NCI-H510A (cell line): ENCODE data around the gene RNF152.

Experiments used
- DNase-seq: peaks from one replicate; lab custom pipeline; 2025; lab: John Stamatoyannopoulos, UW

RNF152 gene

DNA sequence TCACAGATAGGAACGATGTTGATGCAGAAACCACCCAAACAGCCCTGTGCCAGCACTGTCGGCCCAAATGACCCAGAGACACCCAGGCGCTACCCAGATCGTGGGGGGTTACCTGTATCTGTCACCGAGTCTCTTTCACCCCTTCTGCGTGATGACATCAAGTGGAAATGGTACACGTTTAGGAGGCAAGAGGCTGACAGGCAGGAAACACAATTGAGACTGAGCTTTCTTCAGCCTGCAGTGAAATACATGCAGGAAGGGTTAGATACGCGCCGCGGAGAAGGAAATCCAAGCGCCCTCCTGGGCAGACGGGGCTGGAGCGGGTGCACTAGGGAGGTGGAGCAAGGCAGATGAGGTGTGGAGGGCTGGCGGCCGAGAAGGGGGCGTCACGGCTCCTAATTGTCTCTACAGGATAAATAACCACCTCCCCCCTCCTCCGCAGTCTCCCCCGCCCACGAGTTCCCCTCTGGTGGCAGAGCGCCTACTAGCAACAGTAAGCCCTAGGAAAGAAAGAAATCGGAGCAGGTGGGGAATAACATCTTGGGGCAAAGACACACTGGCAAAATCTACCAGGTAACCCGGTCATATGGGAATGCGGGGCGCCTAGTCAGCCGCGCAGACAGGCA lies at the start of gene RNF152:
Gene RNF152, minus strand, starts transcription at position 325 of the 626 bp plus-strand sequence. CDS start 76,544 bp downstream, outside the sequence.
- DNase-seq, result peak; percentile 50

DNA sequence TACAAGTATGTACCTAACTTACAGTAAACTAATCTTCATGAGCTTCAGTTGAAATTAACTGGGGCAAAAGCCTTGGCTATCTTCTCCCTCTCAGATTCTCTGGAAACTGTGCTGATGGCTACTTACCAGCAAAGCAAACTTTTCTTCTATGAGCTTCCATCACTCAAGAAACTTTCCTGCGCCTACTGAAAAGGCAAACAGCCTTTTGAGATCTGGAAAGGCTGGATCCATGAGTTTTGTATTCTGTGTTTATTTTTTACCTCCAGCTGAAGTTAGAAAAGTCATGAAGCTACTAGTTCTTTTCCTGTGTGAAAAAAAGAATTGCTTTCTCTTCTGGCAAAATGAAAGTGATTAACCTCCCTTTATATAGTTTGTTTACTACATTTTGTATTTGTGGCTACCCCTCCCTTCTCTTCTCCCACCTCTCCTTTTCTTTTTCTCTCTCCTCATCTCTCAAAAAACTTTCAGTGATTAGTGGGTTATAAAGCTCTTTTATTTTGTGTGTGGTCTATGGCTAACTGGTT lies 49.2 kb upstream of the RNF152 start:
- DNase-seq, result no peak

DNA sequence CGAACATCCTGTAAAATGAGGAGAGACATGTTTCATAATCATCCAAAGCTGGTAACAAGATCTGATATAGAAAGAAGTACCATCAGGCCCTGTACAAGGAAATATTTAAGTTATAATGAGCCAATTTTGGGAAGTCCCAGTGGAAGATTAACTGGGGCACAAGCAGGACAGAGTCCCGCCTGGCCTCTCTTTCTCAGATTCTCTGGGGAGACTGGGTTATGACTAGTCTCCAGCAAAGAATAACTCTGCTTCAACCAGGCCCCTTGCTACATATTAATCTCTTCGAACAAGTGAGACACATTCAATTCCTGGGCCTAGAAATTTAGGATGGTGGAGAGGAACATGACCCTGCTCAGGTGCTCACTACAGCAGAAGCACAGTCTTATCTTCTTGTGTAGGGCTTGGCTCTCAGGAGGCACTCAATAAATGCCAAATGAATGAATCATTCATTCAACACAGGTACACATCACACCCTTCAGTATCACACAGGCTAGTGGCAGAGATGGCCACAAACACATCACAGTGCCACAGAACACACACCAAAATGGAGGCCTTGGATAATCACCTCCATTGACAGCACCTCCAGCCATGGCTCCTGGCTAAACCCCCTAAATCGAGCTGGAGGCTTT lies 46.4 kb upstream of the RNF152 start:
- no peak for DNase-seq

DNA sequence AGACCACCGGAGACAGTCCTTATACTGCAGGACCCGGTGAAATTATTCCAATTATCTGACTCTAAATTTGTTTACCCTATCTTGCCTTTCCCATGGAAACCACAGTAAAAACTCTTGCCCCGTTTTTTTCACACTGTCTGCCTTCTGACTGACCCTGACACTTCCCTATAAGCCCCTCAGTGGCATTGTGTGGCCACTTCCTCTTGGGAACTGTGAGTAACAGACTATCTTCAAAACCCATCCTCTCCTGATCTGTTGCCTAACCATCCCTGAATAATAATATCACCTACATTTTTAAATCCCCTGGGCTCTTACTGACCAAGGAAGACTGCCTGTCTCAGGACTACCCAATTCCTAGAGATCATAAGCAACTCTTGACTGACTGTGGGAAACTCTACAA lies 42.6 kb upstream of the RNF152 start:
- DNase-seq, result no peak

- no peak for DNase-seq
These were observed 39.0 kb upstream of the RNF152 start for GRCh38 chr18:61931654-61932379.

GRCh38 chr18:61929881-61930640 lies 37.3 kb upstream of the RNF152 start:
- peak; percentile 22 for DNase-seq

DNA sequence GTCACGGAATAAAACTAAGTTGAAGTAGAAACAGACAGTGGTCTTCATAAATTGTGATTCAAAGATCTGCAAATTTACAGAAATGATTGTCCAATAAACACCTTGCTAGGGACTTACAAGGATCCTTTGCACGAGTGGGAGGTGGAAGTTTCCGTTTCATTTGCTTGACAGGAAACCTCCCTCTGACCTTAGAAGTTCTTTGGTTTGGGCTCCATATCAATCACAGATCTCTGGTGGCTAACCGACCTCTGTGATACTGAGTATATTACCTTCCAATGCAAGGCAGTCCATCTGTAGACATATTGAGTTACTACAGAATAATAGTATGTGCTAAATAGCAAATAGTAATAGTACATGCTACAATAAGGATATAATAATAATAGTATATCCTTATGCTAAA lies 33.7 kb upstream of the RNF152 start:
- no peak for DNase-seq

GRCh38 chr18:61924550-61924949 lies 31.7 kb upstream of the RNF152 start:
- no peak for DNase-seq

- DNase-seq, result no peak
These were observed 29.6 kb upstream of the RNF152 start for GRCh38 chr18:61922435-61922834.

- no peak for DNase-seq
These were observed 28.9 kb upstream of the RNF152 start for GRCh38 chr18:61921621-61922235.

- DNase-seq, result no peak
These were observed 25.0 kb upstream of the RNF152 start for GRCh38 chr18:61917818-61918217.

GRCh38 chr18:61912476-61912875 lies 19.7 kb upstream of the RNF152 start:
- no peak for DNase-seq

DNA sequence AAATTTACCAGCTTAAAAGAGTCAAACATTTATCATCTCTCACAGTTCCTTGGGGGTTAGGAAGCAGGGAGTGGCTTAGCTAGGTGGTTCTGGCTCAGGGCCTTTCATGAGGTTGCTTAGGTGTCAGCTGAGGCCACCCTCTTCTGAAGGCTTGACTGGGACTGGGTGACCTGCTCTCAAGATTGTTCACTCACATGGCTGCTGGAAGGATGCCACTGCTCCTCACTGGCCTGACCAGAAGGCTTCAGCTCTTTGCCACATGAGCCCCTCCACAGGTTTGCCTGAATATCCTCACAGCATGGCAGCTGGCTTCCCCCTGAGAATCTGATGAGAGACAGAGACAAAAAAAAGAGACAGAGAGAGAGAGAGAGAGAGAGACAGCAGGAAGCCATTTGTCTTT lies 17.3 kb upstream of the RNF152 start:
- DNase-seq, result no peak

- DNase-seq, result no peak
These were observed 15.9 kb upstream of the RNF152 start for GRCh38 chr18:61908661-61909060.

- DNase-seq, result peak; percentile 16
These were observed 8.6 kb upstream of the RNF152 start for GRCh38 chr18:61901323-61901986.

- DNase-seq, result no peak
These were observed 7.9 kb upstream of the RNF152 start for GRCh38 chr18:61900504-61901281.

- no peak for DNase-seq
These were observed 5.9 kb upstream of the RNF152 start for GRCh38 chr18:61898640-61899101.

- DNase-seq, result no peak
These were observed 4.0 kb upstream of the RNF152 start for GRCh38 chr18:61896757-61897156.

GRCh38 chr18:61896118-61896517 lies 3.3 kb upstream of the RNF152 start:
- DNase-seq, result no peak

- no peak for DNase-seq
These were observed 2.1 kb upstream of the RNF152 start for GRCh38 chr18:61894751-61895524.
